Ascending aorta (tissue), 2 donors: ENCODE measurements around the gene CERS3. TPM values are rescaled to one million over a fixed set of nuclear protein-coding genes. Genes with fewer than 3 reads are reported as not detected.

Source experiments
- DNase-seq, 2 donors: peaks; one replicate each; pipeline ENCODE4 v3.0.0-alpha.2; 2019; ENCODE audit warnings: low spot score in 2 of 2
- H3K27ac ChIP-seq, 2 donors: fragments of 200-600 bp; sonication (generic); one replicate each; pipeline ENCODE4 v1.5.1; 2016 to 2017; ENCODE audit warnings: mild to moderate bottlenecking in 1 of 2
- H3K27me3 ChIP-seq: fragments of 200-600 bp; sonication (generic); one replicate; pipeline ENCODE4 v1.5.1; 2017
- H3K36me3 ChIP-seq, 2 donors: fragments of 200-600 bp; sonication (generic); one replicate each; pipeline ENCODE4 v1.5.1; 2016
- H3K4me1 ChIP-seq, 2 donors: fragments of 200-600 bp; sonication (generic); one replicate each; pipeline ENCODE4 v1.5.1; 2016 to 2017; ENCODE audit warnings: mild to moderate bottlenecking in 1 of 2
- H3K4me3 ChIP-seq, 2 donors: fragments of 200-600 bp; sonication (generic); one replicate each; pipeline ENCODE4 v1.5.1; 2016 to 2017; ENCODE audit warnings: mild to moderate bottlenecking in 1 of 2
- H3K9me3 ChIP-seq, 2 donors: fragments of 200-600 bp; sonication (generic); one replicate each; pipeline ENCODE4 v1.5.1; 2016
- CTCF ChIP-seq, 3 experiments: fragments of 200-600 bp in 2 of 3; fragments of 450-650 bp in 1 of 3; sonication (generic) in 2 of 3; IDR thresholded peaks; one replicate each; pipeline ENCODE4 v1.5.1; 2016 to 2019; ENCODE audit warnings: antibody characterized with exemption in 3 of 3, mild to moderate bottlenecking in 1 of 3, moderate library complexity in 1 of 3
- intact Hi-C: fragments of 100-400 bp; cut with DNase I; formaldehyde crosslinking; loops from one replicate; pipeline ENCODE4 v1.15.1; 2023
- total RNA-seq: library from RNA; depleted of rRNA; stranded (reverse); fragments of >200 nt; gene quantifications from one replicate; pipeline ENCODE4 v1.1.0, GENCODE V29; 2016

The CERS3 gene
- total RNA-seq, 1 donor from 2014 or later = not detected

GRCh38 chr15:100570275-100570674 is 41.5 kb upstream of the CERS3 start:
- Histone ChIP-seq H3K4me3 (no peak overlapping the region), H3K36me3 (peaks cover 13 to 24% of the 10 kb centered on the region in 2 donors), H3K4me1 (no peaks in the 10 kb centered on the region), H3K27ac (no peak overlapping the region), H3K9me3 (no peaks in the 10 kb centered on the region), H3K27me3 (no peaks in the 10 kb centered on the region)
- TF ChIP-seq CTCF (IDR thresholded peaks at IDR 0.05) = no peak
- DNase-seq = no peak
- intact Hi-C loops = loop anchor here (5.0 kb wide), 1 partner anchor 643 kb away; no protein-coding TSS in a partner anchor

GRCh38 chr15:100569391-100569790 is 40.6 kb upstream of the CERS3 start:
- DNase-seq = no peak
- intact Hi-C loops = no loop called here
- Histone ChIP-seq H3K4me1 (no peaks in the 10 kb centered on the region), H3K4me3 (no peak overlapping the region), H3K27ac (no peak overlapping the region), H3K36me3 (peaks cover 13 to 24% of the 10 kb centered on the region in 2 donors), H3K9me3 (no peaks in the 10 kb centered on the region), H3K27me3 (no peaks in the 10 kb centered on the region)
- no peak for TF ChIP-seq CTCF (IDR thresholded peaks at IDR 0.05)

GRCh38 chr15:100566850-100567628 is 38.3 kb upstream of the CERS3 start:
- intact Hi-C loops = no loop called here
- TF ChIP-seq CTCF (IDR thresholded peaks at IDR 0.05) = no peak
- H3K4me1 ChIP-seq = no peaks in the 10 kb centered on the region
- DNase-seq = no peak
- no peak overlapping the region for H3K27ac ChIP-seq
- H3K27me3 ChIP-seq = no peaks in the 10 kb centered on the region
- H3K9me3 ChIP-seq = no peaks in the 10 kb centered on the region
- no peak overlapping the region for H3K4me3 ChIP-seq
- H3K36me3 ChIP-seq = peaks cover 8 to 15% of the 10 kb centered on the region in 2 donors

GRCh38 chr15:100565591-100565990 is 36.8 kb upstream of the CERS3 start:
- Histone ChIP-seq H3K4me3 (no peak overlapping the region), H3K27me3 (no peaks in the 10 kb centered on the region), H3K27ac (no peak overlapping the region), H3K4me1 (no peaks in the 10 kb centered on the region), H3K36me3 (peaks cover 3 to 15% of the 10 kb centered on the region in 2 donors), H3K9me3 (no peaks in the 10 kb centered on the region)
- intact Hi-C loops = no loop called here
- no peak for DNase-seq
- TF ChIP-seq CTCF (IDR thresholded peaks at IDR 0.05) = no peak

- no peak for DNase-seq
- no peak overlapping the region for H3K4me3 ChIP-seq
- H3K27me3 ChIP-seq = no peaks in the 10 kb centered on the region
- intact Hi-C loops = no loop called here
- no peaks in the 10 kb centered on the region for H3K9me3 ChIP-seq
- H3K36me3 ChIP-seq = no peaks in the 10 kb centered on the region
- no peak overlapping the region for H3K27ac ChIP-seq
- no peak for TF ChIP-seq CTCF (IDR thresholded peaks at IDR 0.05)
- no peaks in the 10 kb centered on the region for H3K4me1 ChIP-seq
These were observed 31.6 kb upstream of the CERS3 start for GRCh38 chr15:100560323-100560722.
